GM23338 (cell line): ENCODE measurements around the gene NT5C3B. TPM values are rescaled to one million over a fixed set of nuclear protein-coding genes. Genes with fewer than 3 reads are reported as not detected.

ENCODE experiments used
- ATAC-seq: fragments of 200-7000 bp; cut with Tn5 transposase; 3 replicates; pipeline ENCODE4 v1.9.1; 2020
- DNase-seq: peaks from one replicate; pipeline ENCODE4 v3.0.0-alpha.2; 2015; ENCODE audit warnings: low spot score
- H2AFZ ChIP-seq: fragments of 200-600 bp; sonication (generic); 2 replicates; pipeline ENCODE4 v1.8.0; 2016; ENCODE audit warnings: antibody characterized with exemption, mild to moderate bottlenecking, moderate library complexity
- H3F3A ChIP-seq: fragments of 200-600 bp; sonication (generic); replicated peaks from 2 replicates; pipeline ENCODE4 v1.8.0; 2017; ENCODE audit warnings: antibody characterized with exemption, mixed run types, low read depth
- H3K27ac ChIP-seq: fragments of 200-600 bp; sonication (generic); 2 replicates; pipeline ENCODE4 v1.6.1; 2016; ENCODE audit warnings: low read depth
- H3K27me3 ChIP-seq: fragments of 200-600 bp; sonication (generic); 2 replicates; pipeline ENCODE4 v1.8.0; 2016; ENCODE audit warnings: mild to moderate bottlenecking, mixed run types, moderate library complexity; ENCODE audit not compliant: insufficient read depth
- H3K36me3 ChIP-seq: fragments of 200-600 bp; sonication (generic); 2 replicates; pipeline ENCODE4 v1.8.0; 2016; ENCODE audit warnings: mild to moderate bottlenecking; ENCODE audit not compliant: insufficient read depth
- H3K4me1 ChIP-seq: fragments of 200-600 bp; sonication (generic); 2 replicates; pipeline ENCODE4 v1.8.0; 2016; ENCODE audit warnings: mild to moderate bottlenecking, moderate library complexity; ENCODE audit not compliant: insufficient read depth
- H3K4me2 ChIP-seq: fragments of 200-600 bp; sonication (generic); 2 replicates; pipeline ENCODE4 v1.7.1; 2017; ENCODE audit warnings: mixed run types
- H3K4me3 ChIP-seq: fragments of 200-600 bp; sonication (generic); 2 replicates; pipeline ENCODE4 v1.6.1; 2016; ENCODE audit warnings: mixed run types
- H3K79me2 ChIP-seq: fragments of 200-600 bp; sonication (generic); replicated peaks from 2 replicates; pipeline ENCODE4 v1.8.0; 2017; ENCODE audit warnings: mild to moderate bottlenecking; ENCODE audit not compliant: insufficient read depth
- H3K9me2 ChIP-seq: fragments of 200-600 bp; sonication (generic); 2 replicates; pipeline ENCODE4 v1.8.0; 2017; ENCODE audit not compliant: insufficient read depth
- H4K20me1 ChIP-seq: fragments of 200-600 bp; sonication (generic); replicated peaks from 2 replicates; pipeline ENCODE4 v1.8.0; 2017; ENCODE audit warnings: mild to moderate bottlenecking; ENCODE audit not compliant: insufficient read depth
- H3K27ac Mint-ChIP-seq: 2 replicates; pipeline ENCODE4 v1.8.0; 2020; ENCODE audit warnings: inconsistent platforms, mild to moderate bottlenecking, moderate library complexity, mixed read lengths
- H3K27me3 Mint-ChIP-seq: 3 replicates; pipeline ENCODE4 v1.8.0; 2022; ENCODE audit warnings: low read depth, mild to moderate bottlenecking, moderate library complexity, mixed read lengths, inconsistent platforms; ENCODE audit not compliant: insufficient read depth, poor library complexity
- H3K36me3 Mint-ChIP-seq: 3 replicates; pipeline ENCODE4 v1.8.0; 2021; ENCODE audit warnings: low read depth, mild to moderate bottlenecking, inconsistent platforms, moderate library complexity, mixed read lengths
- H3K4me1 Mint-ChIP-seq: 3 replicates; pipeline ENCODE4 v1.8.0; 2020; ENCODE audit warnings: mild to moderate bottlenecking, inconsistent platforms, mixed read lengths
- H3K4me3 Mint-ChIP-seq: 3 replicates; pipeline ENCODE4 v1.8.0; 2021; ENCODE audit warnings: moderate library complexity, mild to moderate bottlenecking, inconsistent platforms, mixed read lengths
- H3K9me3 Mint-ChIP-seq: 3 replicates; pipeline ENCODE4 v1.8.0; 2020; ENCODE audit warnings: moderate library complexity, mild to moderate bottlenecking, inconsistent platforms, mixed read lengths
- CREB1 ChIP-seq: fragments of 250-450 bp; sonication (Bioruptor Pico); IDR thresholded peaks from 2 replicates; pipeline ENCODE4 v1.5.0; 2020; ENCODE audit warnings: low read depth, mild to moderate bottlenecking, moderate library complexity
- ETS1 ChIP-seq: IDR thresholded peaks from 2 replicates; pipeline ENCODE4 v1.6.1; 2016; ENCODE audit warnings: antibody characterized with exemption
- EZH2 ChIP-seq: fragments of 200-600 bp; sonication (generic); IDR thresholded peaks from one replicate; pipeline ENCODE4 v1.8.0; 2017; ENCODE audit warnings: antibody characterized with exemption, mild to moderate bottlenecking, low read depth; ENCODE audit not compliant: unreplicated experiment
- EZH2phosphoT487 ChIP-seq: fragments of 200-600 bp; sonication (generic); IDR thresholded peaks from one replicate; pipeline ENCODE4 v1.8.1; 2018; ENCODE audit warnings: antibody characterized with exemption; ENCODE audit not compliant: unreplicated experiment
- JUNB ChIP-seq: IDR thresholded peaks from one replicate; pipeline ENCODE4 v1.6.1; 2016; ENCODE audit warnings: antibody characterized with exemption; ENCODE audit not compliant: unreplicated experiment
- NANOG ChIP-seq: IDR thresholded peaks from 2 replicates; pipeline ENCODE4 v1.6.1; 2016; ENCODE audit warnings: antibody characterized with exemption, borderline replicate concordance
- REST ChIP-seq: IDR thresholded peaks from one replicate; pipeline ENCODE4 v1.6.1; 2018; ENCODE audit warnings: antibody characterized with exemption; ENCODE audit not compliant: unreplicated experiment
- STAT1 ChIP-seq: IDR thresholded peaks from one replicate; pipeline ENCODE4 v1.6.1; 2016; ENCODE audit warnings: antibody characterized with exemption; ENCODE audit not compliant: unreplicated experiment
- ZNF114 ChIP-seq: fragments of 250-450 bp; sonication (Bioruptor Pico); IDR thresholded peaks from 2 replicates; pipeline ENCODE4 v1.5.0; 2020; ENCODE audit warnings: mild to moderate bottlenecking, moderate library complexity
- ZNF331 ChIP-seq: fragments of 250-450 bp; sonication (Bioruptor Pico); IDR thresholded peaks from 2 replicates; pipeline ENCODE4 v1.5.0; 2020; ENCODE audit warnings: low read depth, mild to moderate bottlenecking, moderate library complexity
- polyA plus RNA-seq: library from polyadenylated mRNA; unstranded; fragments of >200 nt; fragmentation: Nextera tagmentation; extraction: Ambion mirVana; gene quantifications from 2 replicates; pipeline ENCODE4 v1.2.1, GENCODE V29; 2016
- total RNA-seq: library from RNA; depleted of rRNA; stranded (reverse); fragments of >200 nt; shearing (Covaris generic); gene quantifications from 2 replicates; pipeline ENCODE4 v1.2.3, GENCODE V29; 2014
- TF ChIP-seq, protein P1 (sequence below), 2 experiments: fragments of 200-600 bp in 1 of 2; sonication (generic) in 1 of 2; conservative IDR thresholded peaks; 2 replicates each; pipeline versions ENCODE4 v1.5.1 to v1.6.1; 2016 to 2017; ENCODE audit warnings: antibody characterized with exemption in 2 of 2, low read depth in 2 of 2, mild to moderate bottlenecking in 2 of 2, moderate library complexity in 1 of 2

NT5C3B gene
- total and polyA plus RNA-seq, 2 experiments from 2014 or later, result 58.2 to 78.3 TPM

- Mint-ChIP-seq H3K36me3 (peaks cover 65% of the 10 kb centered on the region), H3K27me3 (peaks cover 16% of the 10 kb centered on the region), H3K27ac (no peak overlapping the region; the same call in 1 of the 2 replicates), H3K4me1 (peaks cover 5% of the 10 kb centered on the region; the same call in 2 of the 3 replicates), H3K9me3 (no peaks in the 10 kb centered on the region), H3K4me3 (no peak overlapping the region)
- Histone ChIP-seq H3K27ac (no peak overlapping the region), H3K27me3 (no peaks in the 10 kb centered on the region), H3K36me3 (peaks cover 4% of the 10 kb centered on the region), H3K4me1 (no peaks in the 10 kb centered on the region; the same call in 1 of the 2 replicates), H3K4me3 (no peak overlapping the region), H3K4me2 (no peak overlapping the region), H3F3A (no peaks in the 10 kb centered on the region; the same call in 1 of the 2 replicates), H2AFZ (no peak overlapping the region), H3K79me2 (no peaks in the 10 kb centered on the region), H3K9me2 (no peaks in the 10 kb centered on the region), H4K20me1 (no peaks in the 10 kb centered on the region; the same call in 1 of the 2 replicates)
- ATAC-seq, result no peak
- DNase-seq, result no peak
- TF ChIP-seq ZNF114 (no peak), ETS1 (no peak), EZH2 (no peak), JUNB (no peak), CREB1 (CRISPR knock-in tag) (no peak), NANOG (no peak)
Measured at GRCh38 chr17:41825175-41825845, 10.7 kb downstream of the NT5C3B start.

GRCh38 chr17:41824086-41824485 lies 11.9 kb downstream of the NT5C3B start:
- H3K27me3 ChIP-seq, result no peaks in the 10 kb centered on the region
- no peak for ATAC-seq
- no peak overlapping the region for H3K4me3 Mint-ChIP-seq
- no peak overlapping the region for H3K27ac Mint-ChIP-seq
- H3K9me3 Mint-ChIP-seq, result no peaks in the 10 kb centered on the region
- H3K79me2 ChIP-seq, result no peaks in the 10 kb centered on the region
- H3K9me2 ChIP-seq, result no peaks in the 10 kb centered on the region
- no peak overlapping the region for H3K4me2 ChIP-seq
- H3K27ac ChIP-seq, result 0 out of 2 replicates have a peak overlapping the region, but pooled peaks have one; percentile 26
- H2AFZ ChIP-seq, result no peak overlapping the region
- peaks cover 4% of the 10 kb centered on the region for H3K36me3 ChIP-seq
- H3K36me3 Mint-ChIP-seq, result peaks cover 62% of the 10 kb centered on the region
- peaks cover 18% of the 10 kb centered on the region for H3K27me3 Mint-ChIP-seq
- peaks cover 6% of the 10 kb centered on the region; the same call in 1 of the 2 replicates for H3F3A ChIP-seq
- no peaks in the 10 kb centered on the region; the same call in 1 of the 2 replicates for H4K20me1 ChIP-seq
- H3K4me1 ChIP-seq, result peaks cover 8% of the 10 kb centered on the region
- H3K4me3 ChIP-seq, result no peak overlapping the region
- peaks cover 11% of the 10 kb centered on the region for H3K4me1 Mint-ChIP-seq
- DNase-seq, result no peak
- TF ChIP-seq JUNB (no peak), ZNF331 (CRISPR knock-in tag) (no peak), STAT1 (no peak), EZH2 (no peak), ETS1 (no peak), ZNF114 (no peak), NANOG (no peak), EZH2phosphoT487 (no peak), REST (no peak), CREB1 (CRISPR knock-in tag) (no peak)
- TF ChIP-seq, protein P1, sequence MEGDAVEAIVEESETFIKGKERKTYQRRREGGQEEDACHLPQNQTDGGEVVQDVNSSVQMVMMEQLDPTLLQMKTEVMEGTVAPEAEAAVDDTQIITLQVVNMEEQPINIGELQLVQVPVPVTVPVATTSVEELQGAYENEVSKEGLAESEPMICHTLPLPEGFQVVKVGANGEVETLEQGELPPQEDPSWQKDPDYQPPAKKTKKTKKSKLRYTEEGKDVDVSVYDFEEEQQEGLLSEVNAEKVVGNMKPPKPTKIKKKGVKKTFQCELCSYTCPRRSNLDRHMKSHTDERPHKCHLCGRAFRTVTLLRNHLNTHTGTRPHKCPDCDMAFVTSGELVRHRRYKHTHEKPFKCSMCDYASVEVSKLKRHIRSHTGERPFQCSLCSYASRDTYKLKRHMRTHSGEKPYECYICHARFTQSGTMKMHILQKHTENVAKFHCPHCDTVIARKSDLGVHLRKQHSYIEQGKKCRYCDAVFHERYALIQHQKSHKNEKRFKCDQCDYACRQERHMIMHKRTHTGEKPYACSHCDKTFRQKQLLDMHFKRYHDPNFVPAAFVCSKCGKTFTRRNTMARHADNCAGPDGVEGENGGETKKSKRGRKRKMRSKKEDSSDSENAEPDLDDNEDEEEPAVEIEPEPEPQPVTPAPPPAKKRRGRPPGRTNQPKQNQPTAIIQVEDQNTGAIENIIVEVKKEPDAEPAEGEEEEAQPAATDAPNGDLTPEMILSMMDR (conservative IDR thresholded peaks at IDR 0.05; ENCODE audit: low read depth in 2 of 2), result no peak
